ENCODE data around the gene KCNMA1.

The KCNMA1 gene

GRCh38 chr10:77180794-77181193 is 456.8 kb downstream of the KCNMA1 start:
- DNase-seq (ENCODE audit: low read depth), result no peak

GRCh38 chr10:77180104-77180503 is 457.5 kb downstream of the KCNMA1 start:
- peak; percentile 53 for DNase-seq (ENCODE audit: low read depth)

GRCh38 chr10:77179015-77179695 is 458.5 kb downstream of the KCNMA1 start:
- peak; percentile 93 for DNase-seq (ENCODE audit: low read depth)

GRCh38 chr10:77177589-77177988 is 460.0 kb downstream of the KCNMA1 start:
- DNase-seq (ENCODE audit: low read depth), result no peak

DNA sequence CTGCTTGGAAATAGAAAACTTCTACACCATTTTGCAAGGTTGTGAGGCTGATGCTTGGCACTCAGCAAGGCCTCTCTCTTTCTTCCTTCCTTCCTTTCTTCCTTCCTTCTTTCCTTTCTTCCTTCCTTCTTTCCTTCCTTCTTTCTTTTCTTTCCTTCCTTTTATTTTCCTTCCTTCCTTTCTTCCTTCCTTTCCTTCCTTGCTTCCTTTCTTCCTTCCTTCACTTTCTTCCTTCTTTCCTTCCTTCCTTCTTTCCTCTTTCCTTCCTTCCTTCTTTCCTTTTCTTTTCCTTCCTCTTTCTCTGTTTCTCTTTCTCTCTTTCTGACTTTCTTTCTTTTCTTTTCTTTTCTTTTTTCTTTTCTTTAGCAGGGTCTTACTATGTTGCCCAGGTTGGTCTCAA is 460.4 kb downstream of the KCNMA1 start:
- DNase-seq (ENCODE audit: low read depth), result no peak

- DNase-seq (ENCODE audit: low read depth), result no peak
Measured at GRCh38 chr10:77176232-77176631, 461.4 kb downstream of the KCNMA1 start.

GRCh38 chr10:77175631-77176222 is 461.9 kb downstream of the KCNMA1 start:
- no peak for DNase-seq (ENCODE audit: low read depth)

DNA sequence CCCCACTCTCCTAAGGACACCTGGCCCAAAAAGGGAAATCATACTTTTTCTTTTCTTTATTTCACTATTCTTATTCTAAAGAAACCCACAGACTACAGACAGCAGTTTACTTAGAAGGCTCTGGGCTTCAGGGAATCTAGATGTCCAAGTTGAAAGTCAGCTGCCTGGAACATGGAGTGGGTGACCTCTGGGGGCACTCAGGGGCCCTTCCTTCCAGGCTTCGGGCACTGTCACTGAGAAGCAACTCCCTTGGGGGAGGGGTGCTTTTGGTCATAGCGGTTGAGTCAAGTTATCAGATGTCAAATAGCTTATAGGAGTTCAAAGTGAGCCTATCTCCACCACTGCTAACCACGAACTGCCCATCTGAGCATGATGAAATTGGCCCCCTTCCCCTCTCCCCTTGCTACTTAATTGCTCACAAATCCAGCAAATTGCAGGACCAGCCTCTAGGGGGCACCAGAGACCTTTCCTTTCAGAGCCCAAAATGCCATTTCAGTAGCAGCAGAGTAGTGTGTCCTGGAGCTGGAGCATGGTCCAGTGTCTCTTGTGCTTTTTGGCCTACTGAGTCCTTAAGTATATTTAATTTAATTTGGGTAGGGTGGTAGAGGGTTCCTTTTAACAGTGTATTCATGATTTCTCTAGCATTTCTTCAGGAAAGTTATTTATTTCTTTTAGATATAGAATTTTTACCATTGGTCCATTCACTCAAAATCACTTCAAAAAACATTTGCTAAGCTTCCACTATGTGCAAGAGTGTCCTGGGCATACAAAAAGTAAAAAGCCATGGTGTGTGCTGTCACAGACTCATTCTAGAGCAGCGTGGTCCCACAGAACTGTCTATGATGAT is 463.8 kb downstream of the KCNMA1 start:
- peak; percentile 78 for DNase-seq (ENCODE audit: low read depth)

DNA sequence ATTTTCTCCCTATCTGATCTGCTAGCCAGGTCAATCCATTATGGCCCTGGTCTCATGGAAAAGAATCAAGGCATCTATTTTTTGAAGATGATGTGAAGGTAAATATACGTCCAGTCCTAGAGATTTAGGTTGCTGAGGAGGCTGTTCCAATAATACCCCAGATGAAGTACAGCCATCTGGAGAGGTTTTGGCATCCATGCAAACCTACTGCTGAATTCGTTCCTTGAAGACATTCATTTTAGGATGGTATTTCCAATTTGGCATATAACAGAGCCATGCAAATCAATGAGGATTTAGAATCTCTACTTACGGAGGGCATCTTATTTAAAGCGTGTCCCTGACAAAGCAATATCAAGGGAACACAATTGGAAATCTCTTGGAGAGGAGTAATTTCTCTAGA is 465.5 kb downstream of the KCNMA1 start:
- no peak for DNase-seq (ENCODE audit: low read depth)

DNA sequence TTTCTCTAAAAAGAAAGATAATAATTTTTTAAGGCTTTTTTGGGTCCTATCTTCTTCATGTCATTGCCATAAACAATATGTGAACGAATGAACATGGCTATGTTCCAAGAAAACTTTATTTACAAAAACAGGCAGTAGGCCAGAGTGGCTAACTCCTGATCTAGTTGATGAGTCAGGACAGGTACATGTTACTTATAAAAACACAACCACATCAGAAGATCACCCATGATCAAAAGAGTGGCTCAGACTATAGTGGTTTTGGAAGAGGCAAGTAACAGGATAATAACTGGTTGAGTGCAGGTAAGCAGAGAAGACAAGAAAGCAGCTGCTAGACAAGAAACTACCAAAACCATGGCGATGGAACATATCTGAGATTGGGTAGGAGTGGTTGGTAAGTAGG is 468.7 kb downstream of the KCNMA1 start:
- no peak for DNase-seq (ENCODE audit: low read depth)

GRCh38 chr10:77168161-77168560 is 469.4 kb downstream of the KCNMA1 start:
- DNase-seq (ENCODE audit: low read depth), result no peak

GRCh38 chr10:77165445-77166208 is 472.0 kb downstream of the KCNMA1 start:
- DNase-seq (ENCODE audit: low read depth), result peak; percentile 59

DNA sequence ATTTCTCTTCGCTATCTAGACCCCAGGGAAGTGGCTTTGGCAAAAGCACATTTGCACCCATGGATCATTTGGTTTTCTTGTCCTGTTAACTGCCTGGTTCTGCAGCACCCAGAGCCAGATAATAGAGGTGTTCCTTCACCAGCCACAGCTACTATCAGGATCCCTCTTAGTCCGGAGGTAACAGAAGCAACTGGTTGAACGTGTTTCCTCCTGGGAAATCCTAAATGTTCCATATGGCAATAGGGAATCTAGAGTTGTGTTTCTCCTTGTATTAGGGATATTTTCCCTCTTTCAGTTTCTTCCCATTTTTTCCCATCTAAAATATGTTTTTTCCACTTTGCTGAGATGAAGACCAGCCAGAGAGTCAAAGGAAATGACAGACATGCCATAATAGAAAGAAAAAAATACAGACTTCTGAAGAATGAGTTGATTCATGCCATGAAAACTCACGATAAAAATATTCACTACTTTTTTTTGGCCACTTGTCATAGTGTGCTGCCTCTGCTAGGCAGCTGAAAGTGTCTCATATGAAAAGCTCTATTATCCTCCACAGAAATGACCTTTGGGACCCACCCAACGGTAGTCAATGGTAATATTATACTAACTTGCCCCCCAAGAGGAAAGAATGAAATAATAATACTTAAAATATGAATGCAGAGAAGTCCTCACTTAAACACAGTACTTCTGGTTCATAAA is 472.8 kb downstream of the KCNMA1 start:
- DNase-seq (ENCODE audit: low read depth), result no peak

GRCh38 chr10:77163670-77164348 is 473.8 kb downstream of the KCNMA1 start:
- peak; percentile 99 for DNase-seq (ENCODE audit: low read depth)

GRCh38 chr10:77162697-77163096 is 474.9 kb downstream of the KCNMA1 start:
- DNase-seq (ENCODE audit: low read depth), result peak; percentile 76

DNA sequence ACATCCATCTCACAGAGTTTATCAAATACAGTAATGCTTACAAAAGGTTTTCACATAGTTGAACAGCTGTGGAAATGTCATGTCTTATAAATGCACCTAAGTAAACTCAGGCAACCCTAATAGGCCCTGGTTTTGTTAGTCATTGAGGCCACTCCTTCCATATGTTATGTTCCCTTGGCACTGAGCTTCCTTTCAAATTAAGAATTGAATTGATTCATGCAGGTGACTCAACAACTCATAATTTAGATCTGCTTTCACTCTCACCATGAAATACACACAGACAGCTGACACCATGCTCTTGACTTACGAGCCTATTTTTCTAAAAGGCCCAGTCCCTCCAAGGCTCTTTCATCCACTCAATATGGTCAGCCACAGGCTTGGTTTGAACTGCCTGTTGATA is 476.9 kb downstream of the KCNMA1 start:
- peak; percentile 92 for DNase-seq (ENCODE audit: low read depth)

DNA sequence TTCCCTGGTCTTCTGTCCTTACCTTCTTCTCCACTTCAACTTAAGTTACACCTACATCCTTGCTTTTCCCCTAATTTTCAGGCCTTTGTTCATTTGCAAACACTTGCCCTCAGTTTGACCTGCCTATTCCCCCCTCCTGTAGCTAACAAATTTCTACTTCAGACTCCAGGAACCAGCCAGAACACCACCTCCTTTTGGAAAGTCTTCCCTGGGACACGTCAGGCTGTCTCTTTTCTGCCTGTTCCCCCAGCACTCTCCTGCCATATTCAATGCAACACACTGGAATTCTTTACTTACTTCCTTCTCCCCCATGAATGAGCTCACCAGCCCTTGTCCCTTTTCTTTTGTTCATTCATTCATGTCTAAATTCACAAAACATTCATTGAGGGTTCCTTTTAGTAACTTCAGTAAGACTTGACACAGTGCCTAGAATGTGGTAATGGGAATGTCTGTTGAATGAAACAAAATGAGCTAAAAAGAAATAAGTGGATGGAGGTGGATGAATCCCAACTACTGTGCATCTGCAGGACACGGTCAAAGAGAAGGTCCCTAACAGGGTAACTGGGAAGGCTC is 478.0 kb downstream of the KCNMA1 start:
- DNase-seq (ENCODE audit: low read depth), result no peak

- DNase-seq (ENCODE audit: low read depth), result peak; percentile 58
Measured at GRCh38 chr10:77158666-77159065, 478.9 kb downstream of the KCNMA1 start.

- peak; percentile 92 for DNase-seq (ENCODE audit: low read depth)
Measured at GRCh38 chr10:77157248-77158019, 480.2 kb downstream of the KCNMA1 start.

DNA sequence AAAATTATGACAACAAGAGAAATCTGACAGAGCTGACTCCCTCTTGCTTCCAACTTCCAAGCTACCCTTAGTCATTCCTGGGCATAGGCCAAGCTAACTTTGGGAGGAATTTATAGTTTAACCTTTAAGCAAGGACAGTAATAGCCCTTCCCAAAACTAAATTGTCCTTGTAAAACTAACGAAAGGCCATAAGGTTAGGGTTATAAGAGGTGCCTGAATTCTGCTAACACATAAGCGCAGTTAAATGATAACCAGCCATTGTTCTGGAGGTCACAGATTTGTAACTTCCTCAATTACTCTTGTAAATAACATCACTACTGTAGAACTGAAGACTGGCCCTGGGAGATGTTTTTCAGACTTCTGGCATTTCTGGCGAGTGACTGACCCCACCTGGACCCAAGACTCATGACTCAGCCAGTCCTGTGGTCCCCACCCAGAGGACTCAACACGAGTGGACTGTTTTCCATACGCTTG is 481.2 kb downstream of the KCNMA1 start:
- peak; percentile 69 for DNase-seq (ENCODE audit: low read depth)
